HepG2 (cell line): ENCODE data around the gene KDM3A. TPM values are rescaled to one million over a fixed set of nuclear protein-coding genes. Genes with fewer than 3 reads are reported as not detected.

Source experiments
- BATF2 ChIP-seq: sonication (generic); formaldehyde crosslinking; IDR thresholded peaks from 2 replicates; pipeline ENCODE4 v1.8.0; 2022; ENCODE audit warnings: mild to moderate bottlenecking, missing genetic modification reagents, moderate library complexity
- DNMT1 ChIP-seq: sonication (generic); formaldehyde crosslinking; IDR thresholded peaks from 2 replicates; pipeline ENCODE4 v1.5.1; 2020; ENCODE audit warnings: mild to moderate bottlenecking, missing genetic modification reagents
- E2F1 ChIP-seq: sonication (generic); formaldehyde crosslinking; IDR thresholded peaks from 2 replicates; pipeline ENCODE4 v1.5.0; 2020; ENCODE audit warnings: missing genetic modification reagents
- ELF3 ChIP-seq: IDR thresholded peaks from 2 replicates; pipeline ENCODE4 v1.6.1; 2016; ENCODE audit warnings: missing genetic modification reagents, missing compliant biosample characterization
- FOXA3 ChIP-seq: IDR thresholded peaks from 2 replicates; pipeline ENCODE4 v1.6.1; 2016; ENCODE audit warnings: missing genetic modification reagents, missing compliant biosample characterization
- ISX ChIP-seq: sonication (generic); formaldehyde crosslinking; conservative IDR thresholded peaks from 2 replicates; pipeline ENCODE4 v1.5.0; 2020; ENCODE audit warnings: missing genetic modification reagents
- MEIS1 ChIP-seq: sonication (generic); formaldehyde crosslinking; IDR thresholded peaks from 2 replicates; pipeline ENCODE4 v1.9.0; 2021; ENCODE audit warnings: mild to moderate bottlenecking, missing genetic modification reagents, moderate library complexity, borderline replicate concordance
- RFX5 ChIP-seq: IDR thresholded peaks from 2 replicates; pipeline ENCODE4 v1.6.1; 2011; ENCODE audit warnings: low read depth, low read length, improper control_type of control experiment
- STAT5B ChIP-seq: sonication (generic); formaldehyde crosslinking; IDR thresholded peaks from 2 replicates; pipeline ENCODE4 v1.4.0; 2020; ENCODE audit warnings: missing genetic modification reagents
- TARDBP ChIP-seq: sonication (generic); formaldehyde crosslinking; IDR thresholded peaks from 2 replicates; pipeline ENCODE4 v1.8.0; 2022; ENCODE audit warnings: mild to moderate bottlenecking, missing genetic modification reagents
- YY1 ChIP-seq: IDR thresholded peaks from 2 replicates; pipeline ENCODE4 v1.6.1; 2011; ENCODE audit warnings: low read length, low read depth, moderate library complexity, mild to moderate bottlenecking; ENCODE audit not compliant: insufficient read depth, insufficient replicate concordance
- ZFY ChIP-seq: sonication (generic); formaldehyde crosslinking; IDR thresholded peaks from 2 replicates; pipeline ENCODE4 v1.4.0; 2020; ENCODE audit warnings: missing genetic modification reagents
- ZFYVE20 ChIP-seq: sonication (generic); formaldehyde crosslinking; IDR thresholded peaks from 2 replicates; pipeline ENCODE4 v1.8.0; 2023; ENCODE audit warnings: low read depth, mild to moderate bottlenecking, moderate library complexity, missing genetic modification reagents, borderline replicate concordance
- ZNF136 ChIP-seq: sonication (generic); formaldehyde crosslinking; IDR thresholded peaks from 2 replicates; pipeline ENCODE4 v1.8.1; 2022; ENCODE audit warnings: low read depth, mild to moderate bottlenecking, moderate library complexity, missing genetic modification reagents
- ZNF264 ChIP-seq: sonication (generic); formaldehyde crosslinking; IDR thresholded peaks from 2 replicates; pipeline ENCODE4 v1.4.0; 2020; ENCODE audit warnings: missing genetic modification reagents
- ZNF563 ChIP-seq: sonication (generic); formaldehyde crosslinking; IDR thresholded peaks from 2 replicates; pipeline ENCODE4 v1.8.0; 2022; ENCODE audit warnings: mild to moderate bottlenecking, moderate library complexity, missing genetic modification reagents
- polyA plus RNA-seq, 8 experiments: library from polyadenylated mRNA; depleted of rRNA in 3 of 8; stranded (reverse) in 7 of 8; unstranded in 1 of 8; fragments of >200 nt; fragmentation: Illumina TruSeq in 4 of 8; extraction: Trizol in 4 of 8; gene quantifications; 2 replicates each; pipeline versions ENCODE4 v1.2.1 to v1.2.3, GENCODE V29; 2011 to 2016; ENCODE audit warnings: low read depth in 4 of 8, missing spikeins in 1 of 8, mixed read lengths in 1 of 8; ENCODE audit not compliant: insufficient read depth in 1 of 8
- total RNA-seq, 5 experiments: library from RNA; depleted of rRNA; stranded (reverse); fragments of >200 nt; fragmentation: Illumina TruSeq; extraction: Trizol; gene quantifications; 2 replicates each; pipeline ENCODE4 v1.2.3, GENCODE V29; 2016; ENCODE audit warnings: low read depth in 1 of 5
- TF ChIP-seq, protein P1 (sequence below): sonication (generic); formaldehyde crosslinking; IDR thresholded peaks from 2 replicates; pipeline ENCODE4 v1.4.0; 2020; ENCODE audit warnings: missing genetic modification reagents
- TF ChIP-seq, protein P2 (sequence below): sonication (generic); formaldehyde crosslinking; IDR thresholded peaks from 2 replicates; pipeline ENCODE4 v1.4.0; 2020; ENCODE audit warnings: mild to moderate bottlenecking, missing genetic modification reagents
- TF ChIP-seq, protein P3 (sequence below): sonication (generic); formaldehyde crosslinking; IDR thresholded peaks from 2 replicates; pipeline ENCODE4 v1.5.1; 2020; ENCODE audit warnings: missing genetic modification reagents, mild to moderate bottlenecking, borderline replicate concordance

Gene KDM3A
- total and polyA plus RNA-seq, 2 of the 13 experiments (the other 11 are each of a cell fraction or from before 2014, with no cell fraction given), result 21.0 to 70.2 TPM

GRCh38 chr2:86440631-86441391 lies at the start of gene KDM3A (continued):
- peak; percentile 99 for TF ChIP-seq ZNF563
- peak; percentile 99 for TF ChIP-seq ISX (CRISPR knock-in tag)
- TF ChIP-seq STAT5B (CRISPR knock-in tag), result peak; percentile 94
- peak; percentile 97 for TF ChIP-seq TARDBP (CRISPR knock-in tag)
- no peak; the same call in 1 of the 2 replicates for TF ChIP-seq ZFYVE20 (CRISPR knock-in tag)
- peak; percentile 97 for TF ChIP-seq YY1
- TF ChIP-seq BATF2, result peak; percentile 96; the same call in 1 of the 2 replicates
- TF ChIP-seq, protein P1, sequence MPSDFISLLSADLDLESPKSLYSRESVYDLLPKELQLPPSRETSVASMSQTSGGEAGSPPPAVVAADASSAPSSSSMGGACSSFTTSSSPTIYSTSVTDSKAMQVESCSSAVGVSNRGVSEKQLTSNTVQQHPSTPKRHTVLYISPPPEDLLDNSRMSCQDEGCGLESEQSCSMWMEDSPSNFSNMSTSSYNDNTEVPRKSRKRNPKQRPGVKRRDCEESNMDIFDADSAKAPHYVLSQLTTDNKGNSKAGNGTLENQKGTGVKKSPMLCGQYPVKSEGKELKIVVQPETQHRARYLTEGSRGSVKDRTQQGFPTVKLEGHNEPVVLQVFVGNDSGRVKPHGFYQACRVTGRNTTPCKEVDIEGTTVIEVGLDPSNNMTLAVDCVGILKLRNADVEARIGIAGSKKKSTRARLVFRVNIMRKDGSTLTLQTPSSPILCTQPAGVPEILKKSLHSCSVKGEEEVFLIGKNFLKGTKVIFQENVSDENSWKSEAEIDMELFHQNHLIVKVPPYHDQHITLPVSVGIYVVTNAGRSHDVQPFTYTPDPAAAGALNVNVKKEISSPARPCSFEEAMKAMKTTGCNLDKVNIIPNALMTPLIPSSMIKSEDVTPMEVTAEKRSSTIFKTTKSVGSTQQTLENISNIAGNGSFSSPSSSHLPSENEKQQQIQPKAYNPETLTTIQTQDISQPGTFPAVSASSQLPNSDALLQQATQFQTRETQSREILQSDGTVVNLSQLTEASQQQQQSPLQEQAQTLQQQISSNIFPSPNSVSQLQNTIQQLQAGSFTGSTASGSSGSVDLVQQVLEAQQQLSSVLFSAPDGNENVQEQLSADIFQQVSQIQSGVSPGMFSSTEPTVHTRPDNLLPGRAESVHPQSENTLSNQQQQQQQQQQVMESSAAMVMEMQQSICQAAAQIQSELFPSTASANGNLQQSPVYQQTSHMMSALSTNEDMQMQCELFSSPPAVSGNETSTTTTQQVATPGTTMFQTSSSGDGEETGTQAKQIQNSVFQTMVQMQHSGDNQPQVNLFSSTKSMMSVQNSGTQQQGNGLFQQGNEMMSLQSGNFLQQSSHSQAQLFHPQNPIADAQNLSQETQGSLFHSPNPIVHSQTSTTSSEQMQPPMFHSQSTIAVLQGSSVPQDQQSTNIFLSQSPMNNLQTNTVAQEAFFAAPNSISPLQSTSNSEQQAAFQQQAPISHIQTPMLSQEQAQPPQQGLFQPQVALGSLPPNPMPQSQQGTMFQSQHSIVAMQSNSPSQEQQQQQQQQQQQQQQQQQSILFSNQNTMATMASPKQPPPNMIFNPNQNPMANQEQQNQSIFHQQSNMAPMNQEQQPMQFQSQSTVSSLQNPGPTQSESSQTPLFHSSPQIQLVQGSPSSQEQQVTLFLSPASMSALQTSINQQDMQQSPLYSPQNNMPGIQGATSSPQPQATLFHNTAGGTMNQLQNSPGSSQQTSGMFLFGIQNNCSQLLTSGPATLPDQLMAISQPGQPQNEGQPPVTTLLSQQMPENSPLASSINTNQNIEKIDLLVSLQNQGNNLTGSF (CRISPR knock-in tag), result peak; percentile 99
- TF ChIP-seq DNMT1 (CRISPR knock-in tag), result no peak; the same call in 1 of the 2 replicates
- TF ChIP-seq, protein P2, sequence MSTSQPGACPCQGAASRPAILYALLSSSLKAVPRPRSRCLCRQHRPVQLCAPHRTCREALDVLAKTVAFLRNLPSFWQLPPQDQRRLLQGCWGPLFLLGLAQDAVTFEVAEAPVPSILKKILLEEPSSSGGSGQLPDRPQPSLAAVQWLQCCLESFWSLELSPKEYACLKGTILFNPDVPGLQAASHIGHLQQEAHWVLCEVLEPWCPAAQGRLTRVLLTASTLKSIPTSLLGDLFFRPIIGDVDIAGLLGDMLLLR (CRISPR knock-in tag), result peak; percentile 95
- TF ChIP-seq RFX5, result peak; percentile 47
- peak; percentile 99 for TF ChIP-seq ZNF136 (CRISPR knock-in tag)
- peak; percentile 94 for TF ChIP-seq ELF3 (CRISPR knock-in tag)
- TF ChIP-seq, protein P3, sequence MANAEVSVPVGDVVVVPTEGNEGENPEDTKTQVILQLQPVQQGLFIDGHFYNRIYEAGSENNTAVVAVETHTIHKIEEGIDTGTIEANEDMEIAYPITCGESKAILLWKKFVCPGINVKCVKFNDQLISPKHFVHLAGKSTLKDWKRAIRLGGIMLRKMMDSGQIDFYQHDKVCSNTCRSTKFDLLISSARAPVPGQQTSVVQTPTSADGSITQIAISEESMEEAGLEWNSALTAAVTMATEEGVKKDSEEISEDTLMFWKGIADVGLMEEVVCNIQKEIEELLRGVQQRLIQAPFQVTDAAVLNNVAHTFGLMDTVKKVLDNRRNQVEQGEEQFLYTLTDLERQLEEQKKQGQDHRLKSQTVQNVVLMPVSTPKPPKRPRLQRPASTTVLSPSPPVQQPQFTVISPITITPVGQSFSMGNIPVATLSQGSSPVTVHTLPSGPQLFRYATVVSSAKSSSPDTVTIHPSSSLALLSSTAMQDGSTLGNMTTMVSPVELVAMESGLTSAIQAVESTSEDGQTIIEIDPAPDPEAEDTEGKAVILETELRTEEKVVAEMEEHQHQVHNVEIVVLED (CRISPR knock-in tag), result peak; percentile 88
- peak; percentile 98 for TF ChIP-seq ZNF264
- TF ChIP-seq E2F1 (CRISPR knock-in tag), result peak; percentile 90
- TF ChIP-seq MEIS1 (CRISPR knock-in tag), result peak; percentile 80
- peak; percentile 85 for TF ChIP-seq ZFY (CRISPR knock-in tag)
- TF ChIP-seq FOXA3 (CRISPR knock-in tag), result peak; percentile 65
